SK-MEL-5 (cell line): Measurements from ENCODE around the gene ARL5B. TPM values are rescaled to one million over a fixed set of nuclear protein-coding genes. Genes with fewer than 3 reads are reported as not detected.

Experiments used
- DNase-seq: peaks from one replicate; pipeline ENCODE4 v3.0.0-alpha.2; 2016; ENCODE audit warnings: low read depth, low spot score
- in situ Hi-C: cut with HindIII; loops from 2 replicates; pipeline ENCODE4 v1.10.0; 2016; ENCODE audit warnings: low sequenced_read_pairs, high pct_unique_total_duplicates, low pct_unique_long_range_greater_than_20kb
- total RNA-seq: library from RNA; depleted of rRNA; stranded (reverse); fragments of >200 nt; shearing (Covaris generic); gene quantifications from 2 replicates; pipeline ENCODE4 v1.2.3, GENCODE V29; 2014

ARL5B gene
- total RNA-seq, 1 experiment from 2014 or later: 13.2 TPM

DNA sequence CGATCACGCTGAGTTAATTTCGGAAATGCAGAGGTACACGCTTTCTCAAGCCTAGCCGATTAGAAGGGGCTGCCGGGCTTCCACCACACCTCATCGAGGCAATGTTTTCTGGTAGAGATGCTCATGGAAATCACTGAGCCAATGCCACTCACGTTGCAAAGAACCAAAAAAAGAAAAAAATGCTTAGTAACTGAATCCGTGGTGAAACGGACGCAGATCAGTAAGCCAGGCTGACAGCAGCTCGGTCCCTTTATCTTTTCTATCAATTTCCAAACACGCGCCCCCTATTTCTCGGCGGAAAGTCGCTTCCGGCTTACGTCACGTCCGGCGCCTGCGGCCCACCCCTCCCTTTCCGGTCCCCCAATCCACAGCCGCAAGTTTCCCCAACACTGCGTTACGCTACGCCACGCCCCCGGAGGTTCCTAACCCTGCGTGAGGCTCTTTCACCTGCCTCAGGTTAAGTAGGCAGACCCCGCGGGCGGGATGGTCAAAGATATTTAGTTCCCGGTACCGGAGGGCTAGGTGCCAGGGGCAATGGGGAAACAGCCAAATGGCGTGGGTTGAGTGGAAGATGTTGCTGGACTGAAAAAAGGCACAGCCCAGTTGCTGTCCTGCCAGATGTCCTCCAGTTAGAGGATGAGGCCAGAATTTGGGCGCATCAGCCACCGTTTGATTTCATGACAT, 7.8 kb upstream of the ARL5B start, which contains the start of gene NSUN6:
TSS of gene NSUN6 (minus strand) at position 264 of the 684 bp plus-strand sequence. CDS start 384 bp downstream, outside the sequence.
- DNase-seq: peak; percentile 73
- in situ Hi-C loops: no loop called here

DNA sequence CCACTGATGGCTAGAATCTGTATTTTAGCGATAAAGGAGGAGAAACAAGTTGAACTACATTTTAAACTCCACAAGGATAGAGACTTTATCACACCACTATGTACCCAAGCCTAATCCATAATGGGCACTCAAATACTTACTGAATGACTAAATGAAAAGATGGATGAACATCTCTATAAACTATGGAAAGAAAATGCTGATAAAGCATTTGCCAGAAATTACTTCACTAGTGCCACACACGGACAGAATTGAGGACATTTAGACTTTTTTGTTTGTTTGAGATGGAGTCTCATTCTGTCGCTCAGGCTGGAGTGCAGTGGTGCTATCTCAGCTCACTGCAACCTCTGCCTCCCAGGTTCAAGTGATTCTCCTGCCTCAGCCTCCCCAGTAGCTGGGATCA, 6.1 kb upstream of the ARL5B start:
- in situ Hi-C loops: no loop called here

DNA sequence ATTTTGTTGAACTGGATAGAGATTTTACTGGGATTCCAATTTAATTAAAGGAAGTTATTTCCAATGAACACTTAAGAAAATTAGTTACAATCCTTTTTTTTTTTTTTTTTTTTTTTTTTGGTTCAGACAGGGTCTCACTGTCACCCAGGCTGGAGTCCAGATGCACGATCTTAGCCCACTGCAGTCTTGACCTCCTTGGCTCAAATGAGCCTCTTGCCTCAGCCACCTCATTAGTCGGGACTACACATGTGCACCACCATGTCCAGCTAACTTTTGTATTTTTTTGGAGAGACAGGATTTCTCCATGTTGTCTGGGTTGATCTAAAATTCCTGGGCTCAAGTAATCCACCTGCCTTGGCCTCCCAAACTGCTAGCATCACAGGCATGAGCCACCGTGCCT, 2.5 kb upstream of the ARL5B start:
- DNase-seq: no peak
- in situ Hi-C loops: no loop called here

More for the DNA sequence above, 6.1 kb upstream of the ARL5B start:
- no peak for DNase-seq

DNA sequence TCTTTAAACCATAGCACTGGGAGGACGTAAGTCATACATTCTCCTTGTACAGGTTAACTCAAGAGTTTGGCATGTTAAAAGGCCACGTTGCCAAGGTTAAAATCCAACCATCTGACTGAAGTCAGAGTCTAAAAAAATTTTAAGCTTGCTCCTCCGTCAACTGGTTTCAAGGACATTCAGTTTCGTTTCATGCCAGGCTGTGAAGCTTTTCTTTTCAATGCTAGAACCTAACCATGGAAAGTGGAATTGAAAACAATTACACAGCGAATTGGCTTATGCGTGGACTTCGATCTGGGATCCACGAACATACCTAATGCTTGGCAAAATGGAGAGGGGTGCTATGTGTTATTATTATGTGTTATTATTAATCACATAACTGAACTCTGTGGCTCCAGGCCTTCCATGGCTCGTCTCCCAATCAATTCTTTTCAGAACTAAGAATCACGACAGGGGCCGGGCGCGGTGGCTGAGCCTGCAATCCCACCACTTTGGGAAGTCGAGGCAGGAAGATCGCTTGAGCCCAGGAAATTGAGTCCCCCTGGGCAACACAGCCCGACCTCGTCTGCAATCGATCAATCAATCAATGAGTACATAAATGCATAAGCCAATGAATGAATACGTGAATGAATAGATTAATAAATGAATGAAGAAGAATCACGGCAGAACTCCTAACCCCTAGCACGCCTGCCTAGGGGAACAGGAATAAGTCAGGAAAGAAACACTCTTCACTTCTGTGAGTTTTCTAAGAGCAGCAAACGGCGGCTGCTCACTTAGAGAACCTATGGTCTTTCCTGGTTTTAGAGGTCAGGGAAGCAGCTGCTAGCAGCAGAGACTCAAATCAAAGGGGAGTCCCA, 733 bp upstream of the ARL5B start:
- in situ Hi-C loops: no loop called here
- DNase-seq: peak; percentile 32

DNA sequence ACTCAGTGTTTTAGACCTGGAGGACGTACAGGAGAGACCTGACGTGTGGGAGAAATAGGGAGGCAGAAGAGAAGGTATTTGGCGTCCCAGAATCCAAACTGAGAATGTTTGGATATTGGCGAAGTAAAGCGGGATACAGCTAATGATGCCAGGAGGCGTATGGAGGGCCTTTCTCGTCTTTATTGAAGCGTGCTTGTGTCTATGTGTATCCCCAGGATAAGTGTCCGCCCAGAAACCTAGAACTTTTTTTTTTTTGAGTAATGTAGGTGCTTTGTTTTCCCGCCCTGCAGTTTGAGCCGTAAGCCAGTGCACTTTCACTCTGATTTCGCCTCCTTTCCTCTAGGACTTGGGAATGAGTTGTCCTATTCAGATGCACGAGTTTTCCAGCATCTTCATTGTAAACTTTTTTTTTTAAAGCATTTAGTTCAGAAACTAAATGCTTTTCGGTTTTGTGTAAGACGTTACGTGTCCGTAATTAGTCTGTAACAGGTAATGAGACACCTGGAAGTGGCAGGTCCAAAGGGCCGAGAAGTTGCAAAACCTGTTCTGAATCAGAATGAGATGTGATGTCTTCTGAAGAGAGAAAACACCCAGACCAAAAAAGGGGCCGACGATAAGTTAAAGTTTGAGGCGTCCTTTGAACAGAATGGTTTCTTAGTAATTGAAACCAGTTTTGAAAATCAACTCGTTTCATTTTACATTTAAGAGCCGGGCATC, 746 bp downstream of the ARL5B start:
- peak; percentile 8 for DNase-seq
- in situ Hi-C loops: no loop called here

DNA sequence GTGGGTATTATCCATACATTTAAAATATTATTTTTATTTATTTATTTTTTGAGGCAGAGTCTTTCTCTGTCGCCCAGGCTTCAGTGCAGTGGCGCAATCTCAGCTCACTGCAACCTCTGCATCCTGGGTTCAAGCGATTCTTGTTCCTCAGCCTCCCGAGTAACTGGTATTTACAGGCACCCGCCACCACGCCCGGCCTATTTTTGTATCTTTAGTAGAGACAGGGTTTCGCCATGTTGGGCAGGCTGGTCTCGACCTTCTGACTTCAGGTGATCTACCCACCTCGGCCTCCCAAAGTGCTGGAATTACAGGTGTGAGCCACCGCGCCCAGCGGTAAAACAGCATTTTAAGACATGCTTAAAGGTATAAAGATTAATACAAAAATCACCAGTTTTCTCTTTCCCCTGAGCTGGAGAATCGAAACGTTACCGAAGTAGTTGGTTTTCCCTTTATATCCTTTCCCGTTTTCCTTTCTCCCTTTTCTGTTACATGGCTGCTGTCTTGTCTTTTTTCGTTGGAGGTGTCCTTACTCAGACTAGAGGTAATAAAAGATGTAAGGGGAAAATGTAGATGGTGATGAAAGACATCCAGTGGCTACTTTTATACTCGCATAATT, 1.7 kb downstream of the ARL5B start:
- in situ Hi-C loops: no loop called here
- DNase-seq: no peak

DNA sequence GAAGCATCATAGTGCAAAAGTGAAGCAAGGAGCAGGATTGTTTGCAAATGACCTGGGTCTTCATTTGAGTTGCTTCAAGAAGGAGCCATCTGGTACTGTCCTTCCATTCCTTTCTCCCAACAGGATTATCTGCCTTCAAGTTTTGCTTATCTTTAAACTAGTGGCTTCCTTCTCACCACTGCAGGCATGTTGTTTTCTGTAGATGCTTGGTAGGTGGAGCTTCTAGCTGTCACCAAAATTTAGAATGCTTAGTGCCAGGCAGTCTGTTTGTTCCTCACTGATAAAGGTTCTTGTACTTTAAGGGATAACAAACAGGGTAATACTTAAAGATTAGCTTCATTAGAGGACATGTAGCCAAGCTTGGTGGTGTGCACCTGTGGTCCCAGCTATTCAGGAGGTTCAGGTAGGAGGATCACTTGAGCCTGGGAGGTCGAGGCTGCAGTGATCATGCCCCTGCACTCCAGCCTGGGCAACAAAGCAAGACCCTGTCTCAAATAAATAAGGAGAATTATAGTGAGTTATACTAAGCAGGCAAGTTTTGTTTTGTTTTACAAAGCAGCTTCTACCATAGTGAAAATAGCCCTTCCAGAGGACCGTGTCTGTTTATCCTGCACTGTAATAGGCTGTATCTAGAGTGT, 5.7 kb downstream of the ARL5B start:
- in situ Hi-C loops: no loop called here
- DNase-seq: no peak

DNA sequence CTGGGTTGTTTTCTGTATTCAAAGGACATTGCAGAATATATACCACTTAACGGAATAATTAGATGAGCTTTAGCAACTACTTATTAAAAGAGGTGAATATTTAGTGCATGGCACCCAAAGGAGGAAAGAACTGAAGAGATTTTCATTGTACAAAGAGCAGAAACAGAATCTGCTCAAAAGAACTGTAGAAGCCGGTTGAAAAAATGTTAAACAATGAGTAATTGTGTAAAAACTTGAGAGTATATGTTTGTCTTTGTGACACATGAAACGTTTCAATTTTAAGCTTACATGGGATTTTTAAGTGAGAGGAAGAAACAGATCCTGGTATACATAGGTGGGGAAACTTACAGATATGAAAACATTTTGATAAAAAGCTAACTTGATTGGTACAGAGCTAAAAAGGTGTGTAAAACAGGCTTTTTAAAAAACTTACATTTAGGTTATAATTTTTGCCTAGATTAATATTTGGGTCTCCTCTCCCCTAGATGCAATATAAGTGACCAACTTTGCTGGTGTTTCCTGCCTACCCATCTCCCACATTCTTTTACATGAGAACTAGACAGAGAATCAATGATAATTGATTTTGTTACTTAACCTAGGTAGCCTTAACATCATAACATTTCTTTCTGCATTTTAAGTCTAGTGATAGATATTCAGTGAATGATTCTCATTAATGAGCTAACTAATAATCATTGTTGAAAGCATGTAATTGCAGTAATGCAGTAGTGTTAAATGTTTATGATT, 6.8 kb downstream of the ARL5B start:
- DNase-seq: no peak
- in situ Hi-C loops: no loop called here

DNA sequence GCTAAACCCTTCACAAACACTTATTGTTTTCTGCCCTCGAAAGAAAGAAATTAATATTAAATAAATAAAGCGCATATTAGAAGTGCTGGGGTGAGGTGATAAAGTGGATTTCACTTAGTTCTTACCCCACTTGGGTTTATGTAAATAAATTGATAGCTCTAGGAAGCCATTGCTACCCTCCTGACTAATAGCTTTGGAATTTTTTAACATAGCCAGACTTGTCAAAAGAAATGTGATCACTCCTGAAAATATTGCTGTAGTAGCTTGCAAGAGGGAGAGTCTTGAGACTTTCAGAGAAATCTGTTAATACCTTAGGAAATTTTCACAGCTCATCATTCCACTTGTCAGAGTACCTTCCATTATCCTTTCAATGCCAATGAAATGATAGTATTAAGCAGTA, 7.6 kb downstream of the ARL5B start:
- DNase-seq: no peak
- in situ Hi-C loops: no loop called here

DNA sequence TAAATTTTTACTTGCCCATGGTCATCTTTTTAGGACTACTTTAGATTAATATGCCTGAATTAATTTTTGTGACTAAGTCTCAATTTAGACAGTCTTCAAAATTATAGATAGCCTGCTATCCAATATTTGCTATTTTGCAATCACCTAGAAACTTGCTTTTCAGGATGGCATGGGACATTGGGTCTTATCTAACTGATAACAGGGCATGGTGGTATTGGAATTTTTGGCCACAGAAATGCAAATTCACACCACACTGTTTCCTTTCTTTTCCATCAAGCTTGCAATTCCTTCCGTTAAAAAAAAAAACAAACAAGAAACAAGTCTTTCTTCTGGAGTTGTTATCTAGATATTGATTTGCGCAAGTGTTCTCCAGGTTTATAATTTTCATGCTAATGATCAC, 8.8 kb downstream of the ARL5B start:
- in situ Hi-C loops: no loop called here
- DNase-seq: no peak

DNA sequence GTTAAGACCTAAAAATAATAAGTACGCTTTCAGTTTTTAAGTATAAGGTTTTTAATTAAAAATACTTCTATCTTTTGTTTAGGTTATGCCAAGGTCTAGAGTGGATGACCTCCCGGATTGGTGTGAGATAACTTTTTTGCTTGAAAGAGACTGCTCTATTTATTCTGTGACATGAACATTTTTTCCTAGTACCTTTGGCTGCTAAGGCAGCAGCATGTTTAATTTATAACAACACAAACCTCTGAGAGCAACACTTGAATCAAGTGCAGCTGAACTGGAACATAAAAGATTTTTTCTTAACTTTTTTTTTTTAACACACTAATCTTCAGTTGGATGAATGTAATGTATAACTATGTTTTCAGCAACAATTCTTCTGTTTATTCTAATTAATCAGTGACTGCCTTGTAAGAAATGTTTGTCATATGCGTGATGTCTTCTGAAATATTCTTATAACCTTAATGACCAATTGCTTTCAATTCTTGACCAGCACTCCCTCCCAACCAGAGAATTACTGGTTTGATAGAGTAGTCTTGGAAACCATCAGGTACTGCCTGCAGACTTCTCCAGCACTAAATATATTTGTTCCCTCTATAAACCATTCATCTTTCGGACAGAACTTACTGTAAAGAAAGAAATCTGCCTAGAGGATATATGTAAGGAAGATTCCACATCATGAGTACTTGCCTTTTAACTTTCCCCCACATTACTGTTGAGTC, 16.0 kb downstream of the ARL5B start:
- no peak for DNase-seq
- in situ Hi-C loops: no loop called here

DNA sequence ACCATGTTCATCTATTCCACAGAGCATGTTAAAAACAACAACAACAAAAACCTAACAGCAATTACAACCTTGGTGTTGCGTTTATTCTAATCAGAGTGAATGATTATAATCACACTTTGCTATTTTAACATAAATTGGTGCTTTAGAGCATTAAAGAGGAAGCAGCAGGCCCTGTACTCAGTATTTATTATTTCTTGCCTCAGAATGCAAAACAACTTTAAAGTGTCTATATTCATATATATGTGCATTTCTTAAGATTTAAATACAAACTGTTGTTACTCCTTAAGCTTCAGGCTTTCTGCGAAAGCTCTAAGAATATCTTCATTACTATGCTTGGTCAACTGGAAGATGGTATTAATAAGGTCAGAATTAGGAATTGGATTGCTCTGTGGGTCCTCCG, 21.5 kb downstream of the ARL5B start:
- no peak for DNase-seq
- in situ Hi-C loops: no loop called here

DNA sequence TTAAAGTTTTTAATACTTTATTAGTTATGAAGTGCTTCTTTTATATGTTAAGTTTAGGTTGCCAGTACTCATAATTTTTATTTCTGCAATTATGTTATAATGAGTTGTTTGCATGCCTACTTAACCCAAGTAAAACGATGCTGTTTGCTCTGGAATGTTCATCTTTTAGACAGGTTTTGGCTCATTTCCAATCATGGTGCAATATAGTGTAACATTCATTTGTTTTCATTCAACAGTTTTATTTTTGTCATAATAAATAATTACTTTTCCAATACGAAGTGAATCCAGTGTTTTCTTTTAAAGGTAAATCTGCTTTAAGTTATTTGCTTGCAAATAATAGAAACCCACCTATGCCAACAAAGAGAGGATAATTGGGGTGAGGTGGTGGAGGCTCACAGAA, 22.1 kb downstream of the ARL5B start:
- in situ Hi-C loops: no loop called here
- DNase-seq: no peak

DNA sequence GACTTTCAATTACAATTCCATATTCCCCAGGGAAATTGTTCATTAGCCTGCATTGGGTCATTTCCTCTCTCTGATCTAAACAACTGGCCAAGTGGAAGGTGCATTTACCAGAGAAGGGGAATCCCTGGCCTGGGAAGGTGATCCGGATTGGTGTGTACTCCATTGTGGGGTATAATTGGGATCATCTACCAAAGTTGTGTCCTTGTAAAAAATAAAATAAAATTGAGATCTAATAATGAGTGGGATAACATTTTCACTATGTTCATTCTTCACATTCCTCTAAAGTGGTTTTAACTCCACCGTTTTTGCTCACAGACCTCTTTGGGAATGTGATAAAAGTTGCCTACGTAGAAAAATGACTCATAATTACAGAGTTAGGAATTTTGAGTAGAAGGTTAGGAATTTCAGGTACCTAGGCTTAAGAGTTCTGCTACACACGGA, 22.8 kb downstream of the ARL5B start:
- DNase-seq: no peak
- in situ Hi-C loops: no loop called here

DNA sequence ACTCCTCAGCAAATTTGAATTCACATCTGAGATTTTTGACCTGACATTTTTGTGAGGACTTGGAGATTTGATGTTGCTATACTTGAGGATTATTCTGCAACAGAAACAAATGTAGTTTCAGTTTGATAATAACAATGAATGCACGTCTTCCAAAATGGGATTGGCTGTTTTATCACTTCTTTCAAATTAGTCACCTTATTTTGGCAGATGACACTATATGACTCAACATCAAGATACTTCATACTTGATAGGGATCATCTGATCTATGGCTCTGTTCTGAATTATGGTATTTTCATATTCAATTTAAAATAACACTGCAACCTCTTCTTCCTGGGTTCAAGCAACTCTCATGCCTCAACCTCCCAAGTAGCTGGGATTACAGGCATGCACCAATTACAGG, 24.2 kb downstream of the ARL5B start:
- in situ Hi-C loops: no loop called here

DNA sequence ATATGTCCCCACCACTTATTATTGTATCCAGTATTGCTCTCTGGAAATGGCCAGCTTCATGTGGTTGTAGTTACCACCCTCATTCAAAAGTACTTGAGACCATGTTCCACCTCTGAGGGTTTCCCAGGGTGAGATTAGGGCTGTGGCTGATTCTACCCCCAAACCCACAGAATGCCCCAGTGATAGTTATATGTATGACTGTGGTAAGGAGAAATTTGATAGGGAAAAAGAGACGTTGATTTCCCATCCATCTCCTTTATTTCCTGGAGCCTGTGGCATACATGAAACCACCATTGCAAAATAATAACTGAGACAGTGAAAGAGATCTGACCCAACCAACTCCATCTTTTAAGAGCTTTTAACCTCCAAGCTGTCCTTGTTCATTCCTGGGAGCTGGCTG, 25.2 kb downstream of the ARL5B start:
- DNase-seq: no peak
- in situ Hi-C loops: no loop called here

More for the DNA sequence above, 24.2 kb downstream of the ARL5B start:
- no peak for DNase-seq
